ENCODE results near the gene CBX4. TPM values are rescaled to one million over a fixed set of nuclear protein-coding genes. Genes with fewer than 3 reads are reported as not detected.

CBX4 gene
- total RNA-seq, 1 experiment from 2014 or later, result 3.3 TPM

DNA sequence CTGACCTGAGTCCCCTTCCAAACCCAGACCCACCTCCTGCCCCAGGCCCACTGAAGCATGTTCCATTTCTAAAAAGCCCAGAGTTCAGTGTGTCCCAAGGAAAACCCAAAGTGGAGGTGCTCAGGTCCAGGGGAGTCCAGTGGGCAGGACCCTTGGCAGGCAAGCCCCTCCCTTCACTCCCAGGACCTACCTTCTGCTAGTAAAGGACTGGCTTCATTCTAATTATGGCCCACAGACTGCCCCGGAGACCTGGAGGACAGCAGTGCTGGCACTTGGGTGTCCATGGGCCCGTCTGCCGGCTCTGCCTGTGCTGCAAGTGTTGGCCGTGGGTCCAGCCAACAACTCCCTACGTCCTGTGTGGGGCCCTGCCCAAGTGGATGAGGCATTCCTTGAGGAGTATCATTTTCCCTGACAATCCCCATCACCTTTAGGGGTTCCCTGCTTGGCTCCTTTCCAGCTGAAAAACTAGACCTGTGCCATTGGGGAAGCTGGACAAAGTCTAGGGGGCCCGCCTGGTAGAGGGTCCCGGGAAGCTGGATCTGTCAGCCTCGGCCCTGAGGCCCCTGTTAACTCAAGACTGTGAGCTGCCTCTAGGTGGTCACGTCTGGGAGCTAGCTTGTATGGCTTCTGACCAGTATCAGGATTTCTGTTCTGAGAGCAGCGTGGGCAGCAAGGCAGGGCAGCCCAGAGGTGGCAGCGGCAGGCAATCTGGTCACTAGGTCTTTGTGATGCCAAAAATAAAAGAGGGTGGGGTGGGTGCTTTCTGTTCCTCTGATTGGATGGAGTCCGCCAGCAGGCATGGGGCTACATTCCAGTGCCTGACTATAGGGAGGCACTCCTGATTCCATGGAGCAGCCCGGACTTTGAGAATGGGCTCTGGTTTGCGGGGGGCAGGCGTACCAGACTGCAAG, 53.1 kb downstream of the CBX4 start:
- peaks cover 39% of the 10 kb centered on the region for H3K4me1 Mint-ChIP-seq

More for the DNA sequence above, 53.1 kb downstream of the CBX4 start:
- CTCF ChIA-PET, result interaction anchor here (1.2 to 2.8 kb wide), 7 partner anchors 10 to 64 kb away, joined by 3 to 24 read pairs (median 7); partner anchors contain the start of gene CBX8
- TF ChIP-seq, protein P1, sequence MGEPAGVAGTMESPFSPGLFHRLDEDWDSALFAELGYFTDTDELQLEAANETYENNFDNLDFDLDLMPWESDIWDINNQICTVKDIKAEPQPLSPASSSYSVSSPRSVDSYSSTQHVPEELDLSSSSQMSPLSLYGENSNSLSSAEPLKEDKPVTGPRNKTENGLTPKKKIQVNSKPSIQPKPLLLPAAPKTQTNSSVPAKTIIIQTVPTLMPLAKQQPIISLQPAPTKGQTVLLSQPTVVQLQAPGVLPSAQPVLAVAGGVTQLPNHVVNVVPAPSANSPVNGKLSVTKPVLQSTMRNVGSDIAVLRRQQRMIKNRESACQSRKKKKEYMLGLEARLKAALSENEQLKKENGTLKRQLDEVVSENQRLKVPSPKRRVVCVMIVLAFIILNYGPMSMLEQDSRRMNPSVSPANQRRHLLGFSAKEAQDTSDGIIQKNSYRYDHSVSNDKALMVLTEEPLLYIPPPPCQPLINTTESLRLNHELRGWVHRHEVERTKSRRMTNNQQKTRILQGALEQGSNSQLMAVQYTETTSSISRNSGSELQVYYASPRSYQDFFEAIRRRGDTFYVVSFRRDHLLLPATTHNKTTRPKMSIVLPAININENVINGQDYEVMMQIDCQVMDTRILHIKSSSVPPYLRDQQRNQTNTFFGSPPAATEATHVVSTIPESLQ (CRISPR knock-in tag; IDR thresholded peaks at IDR 0.05), result no peak
- TF ChIP-seq, protein P2, sequence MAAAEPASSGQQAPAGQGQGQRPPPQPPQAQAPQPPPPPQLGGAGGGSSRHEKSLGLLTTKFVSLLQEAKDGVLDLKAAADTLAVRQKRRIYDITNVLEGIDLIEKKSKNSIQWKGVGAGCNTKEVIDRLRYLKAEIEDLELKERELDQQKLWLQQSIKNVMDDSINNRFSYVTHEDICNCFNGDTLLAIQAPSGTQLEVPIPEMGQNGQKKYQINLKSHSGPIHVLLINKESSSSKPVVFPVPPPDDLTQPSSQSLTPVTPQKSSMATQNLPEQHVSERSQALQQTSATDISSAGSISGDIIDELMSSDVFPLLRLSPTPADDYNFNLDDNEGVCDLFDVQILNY (CRISPR knock-in tag; IDR thresholded peaks at IDR 0.05), result no peak
- TF ChIP-seq ZNF423 (CRISPR knock-in tag; IDR thresholded peaks at IDR 0.05), result no peak
- TF ChIP-seq, protein P3, sequence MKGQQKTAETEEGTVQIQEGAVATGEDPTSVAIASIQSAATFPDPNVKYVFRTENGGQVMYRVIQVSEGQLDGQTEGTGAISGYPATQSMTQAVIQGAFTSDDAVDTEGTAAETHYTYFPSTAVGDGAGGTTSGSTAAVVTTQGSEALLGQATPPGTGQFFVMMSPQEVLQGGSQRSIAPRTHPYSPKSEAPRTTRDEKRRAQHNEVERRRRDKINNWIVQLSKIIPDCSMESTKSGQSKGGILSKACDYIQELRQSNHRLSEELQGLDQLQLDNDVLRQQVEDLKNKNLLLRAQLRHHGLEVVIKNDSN (CRISPR knock-in tag; IDR thresholded peaks at IDR 0.05), result no peak
- no peak for TF ChIP-seq NFATC4 (CRISPR knock-in tag; IDR thresholded peaks at IDR 0.05)
- TF ChIP-seq RELA (CRISPR knock-in tag; IDR thresholded peaks at IDR 0.05; ENCODE audit: borderline replicate concordance), result no peak
- TF ChIP-seq, protein P4, sequence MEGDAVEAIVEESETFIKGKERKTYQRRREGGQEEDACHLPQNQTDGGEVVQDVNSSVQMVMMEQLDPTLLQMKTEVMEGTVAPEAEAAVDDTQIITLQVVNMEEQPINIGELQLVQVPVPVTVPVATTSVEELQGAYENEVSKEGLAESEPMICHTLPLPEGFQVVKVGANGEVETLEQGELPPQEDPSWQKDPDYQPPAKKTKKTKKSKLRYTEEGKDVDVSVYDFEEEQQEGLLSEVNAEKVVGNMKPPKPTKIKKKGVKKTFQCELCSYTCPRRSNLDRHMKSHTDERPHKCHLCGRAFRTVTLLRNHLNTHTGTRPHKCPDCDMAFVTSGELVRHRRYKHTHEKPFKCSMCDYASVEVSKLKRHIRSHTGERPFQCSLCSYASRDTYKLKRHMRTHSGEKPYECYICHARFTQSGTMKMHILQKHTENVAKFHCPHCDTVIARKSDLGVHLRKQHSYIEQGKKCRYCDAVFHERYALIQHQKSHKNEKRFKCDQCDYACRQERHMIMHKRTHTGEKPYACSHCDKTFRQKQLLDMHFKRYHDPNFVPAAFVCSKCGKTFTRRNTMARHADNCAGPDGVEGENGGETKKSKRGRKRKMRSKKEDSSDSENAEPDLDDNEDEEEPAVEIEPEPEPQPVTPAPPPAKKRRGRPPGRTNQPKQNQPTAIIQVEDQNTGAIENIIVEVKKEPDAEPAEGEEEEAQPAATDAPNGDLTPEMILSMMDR (IDR thresholded peaks at IDR 0.05), result no peak
- TF ChIP-seq ZNF416 (CRISPR knock-in tag; IDR thresholded peaks at IDR 0.05), result no peak
- TF ChIP-seq CREM (CRISPR knock-in tag; IDR thresholded peaks at IDR 0.05), result no peak
- TF ChIP-seq ATF1 (CRISPR knock-in tag; IDR thresholded peaks at IDR 0.05), result no peak
- TF ChIP-seq, protein P5, sequence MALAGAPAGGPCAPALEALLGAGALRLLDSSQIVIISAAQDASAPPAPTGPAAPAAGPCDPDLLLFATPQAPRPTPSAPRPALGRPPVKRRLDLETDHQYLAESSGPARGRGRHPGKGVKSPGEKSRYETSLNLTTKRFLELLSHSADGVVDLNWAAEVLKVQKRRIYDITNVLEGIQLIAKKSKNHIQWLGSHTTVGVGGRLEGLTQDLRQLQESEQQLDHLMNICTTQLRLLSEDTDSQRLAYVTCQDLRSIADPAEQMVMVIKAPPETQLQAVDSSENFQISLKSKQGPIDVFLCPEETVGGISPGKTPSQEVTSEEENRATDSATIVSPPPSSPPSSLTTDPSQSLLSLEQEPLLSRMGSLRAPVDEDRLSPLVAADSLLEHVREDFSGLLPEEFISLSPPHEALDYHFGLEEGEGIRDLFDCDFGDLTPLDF (CRISPR knock-in tag; IDR thresholded peaks at IDR 0.05), result no peak
- TF ChIP-seq, protein P6, sequence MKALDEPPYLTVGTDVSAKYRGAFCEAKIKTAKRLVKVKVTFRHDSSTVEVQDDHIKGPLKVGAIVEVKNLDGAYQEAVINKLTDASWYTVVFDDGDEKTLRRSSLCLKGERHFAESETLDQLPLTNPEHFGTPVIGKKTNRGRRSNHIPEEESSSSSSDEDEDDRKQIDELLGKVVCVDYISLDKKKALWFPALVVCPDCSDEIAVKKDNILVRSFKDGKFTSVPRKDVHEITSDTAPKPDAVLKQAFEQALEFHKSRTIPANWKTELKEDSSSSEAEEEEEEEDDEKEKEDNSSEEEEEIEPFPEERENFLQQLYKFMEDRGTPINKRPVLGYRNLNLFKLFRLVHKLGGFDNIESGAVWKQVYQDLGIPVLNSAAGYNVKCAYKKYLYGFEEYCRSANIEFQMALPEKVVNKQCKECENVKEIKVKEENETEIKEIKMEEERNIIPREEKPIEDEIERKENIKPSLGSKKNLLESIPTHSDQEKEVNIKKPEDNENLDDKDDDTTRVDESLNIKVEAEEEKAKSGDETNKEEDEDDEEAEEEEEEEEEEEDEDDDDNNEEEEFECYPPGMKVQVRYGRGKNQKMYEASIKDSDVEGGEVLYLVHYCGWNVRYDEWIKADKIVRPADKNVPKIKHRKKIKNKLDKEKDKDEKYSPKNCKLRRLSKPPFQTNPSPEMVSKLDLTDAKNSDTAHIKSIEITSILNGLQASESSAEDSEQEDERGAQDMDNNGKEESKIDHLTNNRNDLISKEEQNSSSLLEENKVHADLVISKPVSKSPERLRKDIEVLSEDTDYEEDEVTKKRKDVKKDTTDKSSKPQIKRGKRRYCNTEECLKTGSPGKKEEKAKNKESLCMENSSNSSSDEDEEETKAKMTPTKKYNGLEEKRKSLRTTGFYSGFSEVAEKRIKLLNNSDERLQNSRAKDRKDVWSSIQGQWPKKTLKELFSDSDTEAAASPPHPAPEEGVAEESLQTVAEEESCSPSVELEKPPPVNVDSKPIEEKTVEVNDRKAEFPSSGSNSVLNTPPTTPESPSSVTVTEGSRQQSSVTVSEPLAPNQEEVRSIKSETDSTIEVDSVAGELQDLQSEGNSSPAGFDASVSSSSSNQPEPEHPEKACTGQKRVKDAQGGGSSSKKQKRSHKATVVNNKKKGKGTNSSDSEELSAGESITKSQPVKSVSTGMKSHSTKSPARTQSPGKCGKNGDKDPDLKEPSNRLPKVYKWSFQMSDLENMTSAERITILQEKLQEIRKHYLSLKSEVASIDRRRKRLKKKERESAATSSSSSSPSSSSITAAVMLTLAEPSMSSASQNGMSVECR (CRISPR knock-in tag; IDR thresholded peaks at IDR 0.05; ENCODE audit: borderline replicate concordance), result no peak
- TF ChIP-seq NR2C2 (CRISPR knock-in tag; IDR thresholded peaks at IDR 0.05), result no peak
- TF ChIP-seq TP53 (CRISPR knock-in tag; IDR thresholded peaks at IDR 0.05), result no peak
- TF ChIP-seq, protein P7, sequence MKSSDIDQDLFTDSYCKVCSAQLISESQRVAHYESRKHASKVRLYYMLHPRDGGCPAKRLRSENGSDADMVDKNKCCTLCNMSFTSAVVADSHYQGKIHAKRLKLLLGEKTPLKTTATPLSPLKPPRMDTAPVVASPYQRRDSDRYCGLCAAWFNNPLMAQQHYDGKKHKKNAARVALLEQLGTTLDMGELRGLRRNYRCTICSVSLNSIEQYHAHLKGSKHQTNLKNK (CRISPR knock-in tag; IDR thresholded peaks at IDR 0.05), result no peak
- TF ChIP-seq ESRRA (CRISPR knock-in tag; IDR thresholded peaks at IDR 0.05; ENCODE audit: borderline replicate concordance), result no peak
- TF ChIP-seq TCF7 (CRISPR knock-in tag; IDR thresholded peaks at IDR 0.05; ENCODE audit: low read depth), result no peak
- no peak for TF ChIP-seq ZNF138 (CRISPR knock-in tag; conservative IDR thresholded peaks at IDR 0.05)
- TF ChIP-seq ZNF317 (CRISPR knock-in tag; IDR thresholded peaks at IDR 0.05; ENCODE audit: borderline replicate concordance, low read depth), result no peak
- no peak for ATAC-seq
- Mint-ChIP-seq H3K27me3 (ENCODE audit: low read depth) (peaks cover 47% of the 10 kb centered on the region), H3K4me3 (no peak overlapping the region), H3K36me3 (peaks cover 31% of the 10 kb centered on the region), H3K9me3 (no peaks in the 10 kb centered on the region), H3K27ac (no peak overlapping the region)
- POLR2A ChIA-PET, result interaction anchor here (1.2 to 1.8 kb wide), 3 partner anchors 8 to 40 kb away, joined by 3 to 9 read pairs (median 5); partner anchors contain the start of gene CBX8
- DNase-seq (ENCODE audit: low spot score), result no peak

Data from WTC11 (cell line).